GM21423 (cell line): ENCODE results near the gene ZC3H12C.
"Not testable (repeated sequence)": the region's sequence is repeated elsewhere in the genome, so short reads cannot be mapped to it uniquely, and the experiment has no call there.

Experiments
- ATAC-seq: cut with Tn5 transposase; IDR thresholded peaks from one replicate; pipeline ENCODE4 v1.9.1; 2021; ENCODE audit warnings: mild to moderate bottlenecking, moderate library complexity; ENCODE audit not compliant: unreplicated experiment

Gene ZC3H12C

DNA sequence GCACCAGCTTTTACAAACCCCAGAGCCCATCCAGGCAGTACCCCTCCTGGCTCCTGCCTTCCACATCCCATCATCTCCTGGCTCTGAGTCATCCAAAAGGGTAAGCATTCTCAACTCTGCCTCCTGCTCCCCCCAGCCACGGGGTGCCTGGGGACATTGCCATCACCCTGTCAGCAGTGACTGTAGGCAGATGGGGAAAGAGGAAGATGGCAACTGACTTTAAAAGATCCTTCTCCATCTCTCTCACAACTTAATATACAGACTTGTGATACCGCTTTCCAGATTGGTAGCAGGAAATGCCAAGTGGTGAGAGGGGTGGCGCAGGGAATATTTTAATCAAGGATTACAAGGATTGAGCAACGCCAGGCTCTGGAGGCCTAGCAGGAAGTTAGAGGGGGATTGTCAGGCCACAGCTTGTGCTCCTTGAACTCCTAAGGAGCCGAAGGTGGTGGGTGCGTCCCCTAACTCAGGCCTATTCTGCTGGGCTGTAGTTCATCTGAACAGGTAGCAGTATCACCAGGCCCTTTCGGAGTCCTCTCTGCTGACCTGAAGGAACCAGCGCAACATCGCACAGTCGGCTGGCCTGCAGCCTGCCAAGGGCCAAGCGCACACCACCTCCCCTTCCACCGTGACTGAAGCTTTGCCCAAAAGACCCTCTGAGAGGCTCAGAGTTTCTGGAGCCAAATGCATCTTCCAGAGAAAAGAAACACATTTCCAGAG is 83.3 kb downstream of the ZC3H12C start:
- no peak for ATAC-seq

DNA sequence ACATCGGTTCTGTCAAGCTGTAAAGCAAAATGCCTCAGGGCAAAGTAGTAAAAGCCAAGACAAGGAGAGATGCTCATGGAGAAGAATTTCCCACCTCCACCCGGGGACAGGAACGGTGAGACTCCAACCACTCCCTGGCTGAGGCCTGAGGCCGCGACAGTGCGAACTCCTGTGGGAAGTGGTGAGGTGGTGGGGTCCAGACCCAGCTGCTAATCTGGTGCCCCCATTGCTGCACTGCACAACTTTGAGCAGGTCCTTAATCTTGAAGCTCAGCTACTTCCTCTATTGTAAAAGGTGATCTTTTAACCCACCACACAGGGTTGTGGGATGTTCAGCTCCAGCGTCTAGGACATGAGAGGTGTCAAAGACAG is 83.9 kb downstream of the ZC3H12C start:
- no peak for ATAC-seq

DNA sequence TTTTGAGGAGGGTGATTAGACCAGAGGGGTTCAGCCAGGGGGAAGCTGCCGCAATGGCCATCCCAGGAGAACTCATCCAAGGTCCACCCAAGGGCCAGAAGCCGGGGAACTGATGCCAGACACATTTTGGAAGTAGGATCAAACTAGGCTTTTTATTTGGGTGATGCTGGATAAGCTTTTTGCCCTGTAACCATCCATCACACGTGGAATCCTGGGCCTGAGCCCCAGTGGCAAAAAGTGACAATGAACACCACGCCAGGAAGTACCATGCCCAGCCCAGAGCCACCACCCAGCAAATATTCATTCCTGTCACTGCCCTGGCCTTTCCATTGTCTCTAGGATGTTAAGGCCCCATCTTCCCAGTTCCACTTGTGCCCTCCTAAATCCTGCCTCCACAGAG is 85.9 kb downstream of the ZC3H12C start:
- ATAC-seq = no peak

DNA sequence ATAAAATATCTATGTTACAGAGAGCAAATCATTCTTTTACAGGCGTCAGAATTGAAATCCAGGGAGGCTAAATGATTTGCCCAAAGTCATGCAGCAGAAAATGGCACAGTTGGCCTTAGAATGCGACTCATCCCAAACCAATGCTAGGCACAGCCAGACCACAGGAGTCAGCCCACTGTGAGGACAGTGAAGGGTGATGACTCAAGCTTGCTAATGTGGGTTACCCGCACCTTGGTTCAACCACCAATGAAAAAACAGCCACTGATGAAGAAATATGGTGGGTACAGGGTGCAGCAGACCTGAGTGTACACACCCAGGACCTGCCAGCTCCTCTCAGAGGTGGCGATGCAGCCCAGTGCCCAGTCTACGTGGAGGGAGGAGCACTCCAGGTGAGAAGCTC is 89.7 kb downstream of the ZC3H12C start:
- ATAC-seq = no peak

DNA sequence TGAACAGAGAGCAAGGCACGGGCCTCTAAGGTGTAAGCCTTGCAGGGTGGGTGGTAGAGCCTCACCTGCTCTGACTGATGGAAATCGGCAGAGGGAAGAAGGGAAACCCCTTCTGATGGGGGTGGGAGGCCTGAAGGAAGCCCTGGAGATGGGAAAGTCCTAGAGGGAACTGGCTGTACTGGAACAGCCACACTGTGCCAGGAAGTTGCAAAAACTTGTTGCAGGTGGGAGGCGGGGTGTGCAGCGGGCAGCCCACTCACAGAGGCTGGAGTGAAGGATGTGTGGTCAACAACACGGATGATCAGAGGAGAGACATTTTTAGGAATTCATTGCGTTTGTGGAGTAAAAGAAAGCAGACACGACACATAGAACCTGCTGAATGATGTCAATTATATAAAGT is 91.3 kb downstream of the ZC3H12C start:
- ATAC-seq = no peak

DNA sequence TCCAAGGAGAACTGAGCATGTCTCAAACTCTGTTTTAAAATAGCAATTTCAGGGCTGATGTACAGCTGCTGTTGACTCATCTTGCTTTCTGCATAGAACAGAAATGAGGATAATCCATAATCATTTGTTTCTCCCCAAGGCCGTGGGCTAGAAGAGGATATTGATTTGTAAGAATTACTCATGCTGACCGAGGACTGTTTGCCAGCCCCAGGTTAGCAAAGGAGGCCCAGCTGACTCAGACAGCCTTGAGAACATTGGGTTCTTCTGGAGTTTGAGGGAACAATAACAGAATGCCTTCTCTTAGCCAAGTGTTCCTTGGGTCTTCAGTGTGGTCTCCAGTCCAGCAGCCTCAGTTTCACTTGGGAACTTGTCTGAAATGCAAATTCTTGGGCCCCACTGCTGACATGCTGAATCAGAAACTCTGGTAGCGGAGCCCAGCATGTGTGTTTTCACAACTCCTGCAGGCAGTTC is 92.0 kb downstream of the ZC3H12C start:
- no peak for ATAC-seq

DNA sequence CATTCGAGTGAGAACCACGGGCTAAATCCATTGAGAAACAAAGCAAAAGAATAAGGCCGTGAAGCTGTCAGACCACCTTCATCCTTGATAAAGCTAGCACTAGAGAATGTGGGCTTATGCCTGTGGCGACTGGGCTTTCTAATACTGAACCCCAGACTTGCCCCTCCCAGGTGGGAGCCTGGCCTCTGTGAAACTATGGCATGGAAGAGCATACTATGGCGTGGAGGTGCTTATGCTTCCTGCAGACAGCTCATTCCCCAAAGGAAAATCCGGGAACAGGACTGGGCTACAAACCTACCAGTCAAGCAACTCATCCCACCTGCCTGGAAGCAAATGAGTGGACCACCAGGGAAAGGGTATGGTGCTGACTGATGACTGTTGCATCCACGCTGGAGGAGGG is 92.4 kb downstream of the ZC3H12C start:
- ATAC-seq = no peak

DNA sequence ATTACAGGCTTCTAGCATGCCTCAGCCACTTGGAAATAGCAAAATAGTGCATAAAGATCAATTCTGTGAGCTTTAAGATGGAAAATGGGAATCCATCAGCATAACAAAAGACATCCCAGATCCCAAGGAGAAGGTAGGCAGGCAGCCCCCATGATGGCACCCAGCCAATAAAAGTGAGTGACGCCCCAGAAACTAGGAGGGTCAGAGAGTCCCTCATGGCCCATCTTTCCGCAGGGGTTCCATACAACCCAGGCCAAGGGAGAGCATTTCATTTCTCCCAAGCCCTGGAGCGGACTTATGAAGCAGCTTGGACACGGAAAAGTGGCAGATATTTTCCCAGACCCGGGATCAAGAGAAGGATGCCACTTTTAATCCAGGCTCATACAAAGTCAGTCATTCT is 93.3 kb downstream of the ZC3H12C start:
- no peak for ATAC-seq

DNA sequence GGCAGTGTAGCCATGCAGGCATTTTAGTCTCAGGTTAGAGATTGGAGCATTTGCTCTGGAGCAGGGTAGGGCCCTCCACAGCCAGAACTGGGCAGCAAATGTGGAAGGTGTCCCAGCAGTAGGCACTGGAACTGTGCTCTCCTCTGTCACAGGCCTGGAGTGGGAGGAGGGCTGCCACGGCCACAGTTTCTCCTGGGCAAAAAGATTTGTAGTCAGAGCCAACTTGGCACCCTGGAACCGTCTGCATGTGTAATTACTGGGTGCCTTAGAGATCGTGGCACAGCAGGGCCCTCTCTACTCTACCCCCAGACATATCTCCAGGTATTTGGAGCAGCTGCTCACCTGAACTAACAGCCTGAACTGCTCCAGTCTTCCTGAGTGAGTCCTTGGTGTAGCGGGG is 93.7 kb downstream of the ZC3H12C start:
- no peak for ATAC-seq

DNA sequence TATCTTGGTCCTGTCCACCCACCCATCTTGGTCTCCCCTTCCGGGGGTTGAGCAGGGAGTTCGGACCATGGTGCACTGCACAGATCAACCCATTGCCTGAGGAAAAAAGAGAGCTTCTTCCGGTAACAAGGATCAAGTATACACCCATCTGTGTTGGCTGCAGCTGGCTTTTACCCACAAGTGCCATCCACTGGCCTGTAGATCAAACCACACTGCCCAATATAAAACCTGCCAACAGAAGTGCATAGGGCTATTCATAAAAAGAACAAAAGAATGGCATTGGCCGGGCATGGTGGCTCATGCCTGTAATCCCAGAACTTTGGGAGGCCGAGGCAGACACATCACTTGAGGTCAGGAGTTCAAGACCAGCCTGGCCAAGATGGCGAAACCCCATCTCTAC is 94.5 kb downstream of the ZC3H12C start:
- ATAC-seq = no peak

DNA sequence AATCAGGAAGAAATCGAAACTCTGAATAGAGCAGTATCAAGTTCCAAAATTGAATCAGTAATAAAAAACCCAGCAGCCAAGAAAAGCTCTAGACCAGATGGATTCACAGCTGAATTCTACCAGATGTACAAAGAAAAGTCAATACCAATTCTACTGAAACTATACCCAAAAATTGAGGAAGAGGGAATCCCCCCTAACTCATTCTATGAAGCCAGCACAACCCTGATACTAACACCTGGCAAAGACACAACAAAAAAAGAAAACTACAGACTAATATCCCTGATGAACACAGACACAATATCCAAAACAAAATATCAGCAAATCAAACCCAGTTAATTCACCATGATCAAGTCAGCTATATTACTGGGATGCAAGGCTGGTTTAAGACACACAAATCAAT is 97.7 kb downstream of the ZC3H12C start:
- ATAC-seq = no peak

DNA sequence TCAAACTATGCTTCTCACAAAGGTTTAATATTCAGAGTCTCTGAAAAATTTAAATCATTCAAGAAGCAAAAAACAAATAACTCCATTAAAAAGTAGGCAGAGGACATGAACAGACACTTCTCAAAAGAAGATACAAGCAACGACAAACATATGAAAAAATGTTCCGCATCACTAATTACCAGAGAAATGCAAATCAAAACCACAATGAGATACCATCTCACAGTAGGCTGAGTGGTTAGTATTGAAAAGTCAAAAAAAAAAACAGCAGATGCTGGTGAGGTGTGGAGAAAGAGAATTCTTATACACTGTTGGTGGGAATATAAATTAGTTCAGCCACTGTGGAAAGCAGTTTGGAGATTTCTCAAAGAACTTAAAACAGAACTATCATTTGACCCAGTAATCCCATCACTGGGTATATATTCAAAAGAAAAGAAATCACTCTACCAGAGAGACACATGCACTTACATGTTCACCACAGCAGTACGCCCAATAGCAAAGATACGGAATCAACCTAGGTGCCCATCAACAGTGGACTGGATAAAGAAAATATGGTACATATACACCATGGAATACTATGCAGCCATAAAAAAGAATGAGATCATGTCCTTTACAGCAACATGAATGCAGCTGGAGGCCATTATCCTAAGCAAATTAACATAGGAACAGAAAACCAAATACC is 99.6 kb downstream of the ZC3H12C start:
- ATAC-seq = peak; percentile 78

DNA sequence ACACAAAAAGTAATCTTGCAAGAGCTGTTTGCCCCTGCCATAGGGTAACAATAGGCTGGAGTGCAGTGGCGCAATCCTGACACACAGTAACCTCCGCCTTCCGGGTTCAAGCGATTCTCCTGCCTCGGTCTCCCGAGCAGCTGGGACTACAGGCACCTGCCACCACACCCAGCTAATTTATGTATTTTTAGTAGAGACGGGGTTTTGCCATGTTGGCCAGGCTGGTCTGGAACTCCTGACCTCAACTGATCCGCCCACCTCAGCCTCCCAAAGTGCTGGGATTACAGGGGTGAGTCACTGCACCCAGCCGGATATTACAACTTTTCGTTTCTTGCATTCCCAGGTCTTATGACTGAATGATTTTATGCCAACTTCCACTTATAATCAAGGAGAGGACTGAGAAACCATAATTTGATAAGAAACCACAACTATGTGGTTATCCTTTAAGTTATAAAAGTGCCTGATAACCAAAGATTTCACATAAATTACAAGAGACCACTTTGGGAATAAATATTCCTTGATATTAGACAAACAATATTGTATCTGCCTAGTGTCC is 101.1 kb downstream of the ZC3H12C start:
- not testable (repeated sequence) for ATAC-seq

DNA sequence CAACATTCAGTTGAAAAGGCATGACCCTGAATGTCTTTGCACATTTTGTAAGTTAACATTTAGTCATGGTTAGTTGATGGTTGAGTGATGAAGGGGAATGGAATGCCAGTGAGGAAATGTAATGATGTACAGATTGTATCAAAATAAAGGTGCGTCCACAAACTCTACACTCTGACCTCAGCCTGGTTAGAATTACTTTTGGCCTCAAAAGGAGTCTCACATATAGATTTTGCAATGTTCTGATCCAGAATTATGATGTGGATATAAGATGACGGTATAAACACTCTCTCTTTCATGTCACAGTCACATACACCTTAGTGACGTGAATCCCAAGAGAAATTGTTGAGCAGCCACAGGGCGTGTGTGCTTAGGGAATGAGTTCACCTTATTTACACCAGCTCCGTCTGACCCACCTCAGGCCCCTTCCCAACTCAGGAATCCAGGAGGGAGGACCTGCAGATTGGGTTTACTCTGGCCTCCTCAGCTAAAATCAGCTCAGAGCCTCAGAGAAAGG is 103.1 kb downstream of the ZC3H12C start:
- no peak for ATAC-seq

DNA sequence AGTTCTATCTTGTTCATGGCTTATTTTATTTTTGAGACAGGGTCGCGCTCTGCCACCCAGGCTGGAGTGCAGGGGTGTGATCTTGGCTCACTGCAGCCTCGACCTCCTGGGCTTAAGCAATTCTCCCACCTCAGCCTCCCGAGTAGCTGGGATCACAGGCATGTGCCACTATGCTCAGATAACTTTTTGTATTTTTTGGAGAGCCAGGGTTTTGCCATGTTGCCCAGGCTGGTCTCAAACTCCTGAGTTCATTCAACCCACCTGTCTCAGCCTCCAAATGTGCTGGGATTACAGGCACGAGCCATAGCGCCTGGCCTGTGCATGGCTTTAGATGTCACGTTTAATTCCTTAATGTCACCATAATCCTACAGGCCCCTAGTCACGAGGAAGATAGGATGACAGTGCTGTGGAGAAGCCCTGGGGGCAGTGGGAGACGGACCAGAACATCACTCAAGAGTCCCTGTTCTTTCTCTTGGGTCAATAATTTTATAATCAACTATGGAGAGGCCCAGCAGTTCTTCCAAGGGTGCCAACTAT is 103.8 kb downstream of the ZC3H12C start:
- ATAC-seq = no peak

DNA sequence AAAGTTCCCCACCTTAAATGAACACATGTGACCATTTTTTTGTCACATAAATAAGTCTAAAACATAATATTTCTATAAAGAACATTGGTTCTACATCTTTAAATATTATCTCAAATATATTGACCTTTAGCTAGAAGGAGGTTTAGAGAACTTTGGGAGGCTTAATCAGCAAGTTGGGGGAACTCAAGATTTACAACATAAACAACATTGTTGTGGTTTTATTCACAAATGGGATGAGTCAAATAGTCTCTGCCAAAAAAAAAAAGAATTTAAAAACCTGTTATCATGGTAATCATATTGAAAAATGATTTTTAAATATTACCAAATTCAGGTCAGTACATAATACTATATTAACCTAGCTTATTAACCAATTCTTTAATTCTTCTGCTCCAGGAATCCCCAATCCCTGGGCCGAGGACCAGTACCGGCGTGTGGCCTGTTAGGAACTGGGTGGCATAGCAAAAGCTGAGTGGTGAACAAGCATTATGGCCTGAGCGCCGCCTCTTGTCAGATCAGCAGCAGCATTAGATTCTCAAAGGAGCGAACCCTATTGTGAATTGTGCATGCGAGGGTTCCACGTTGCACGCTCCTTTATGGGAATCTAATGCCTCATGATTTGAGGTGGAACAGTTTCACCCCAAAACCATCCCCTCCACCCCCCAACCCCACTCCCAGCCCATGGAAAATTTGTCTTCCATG is 105.0 kb downstream of the ZC3H12C start:
- no peak for ATAC-seq

DNA sequence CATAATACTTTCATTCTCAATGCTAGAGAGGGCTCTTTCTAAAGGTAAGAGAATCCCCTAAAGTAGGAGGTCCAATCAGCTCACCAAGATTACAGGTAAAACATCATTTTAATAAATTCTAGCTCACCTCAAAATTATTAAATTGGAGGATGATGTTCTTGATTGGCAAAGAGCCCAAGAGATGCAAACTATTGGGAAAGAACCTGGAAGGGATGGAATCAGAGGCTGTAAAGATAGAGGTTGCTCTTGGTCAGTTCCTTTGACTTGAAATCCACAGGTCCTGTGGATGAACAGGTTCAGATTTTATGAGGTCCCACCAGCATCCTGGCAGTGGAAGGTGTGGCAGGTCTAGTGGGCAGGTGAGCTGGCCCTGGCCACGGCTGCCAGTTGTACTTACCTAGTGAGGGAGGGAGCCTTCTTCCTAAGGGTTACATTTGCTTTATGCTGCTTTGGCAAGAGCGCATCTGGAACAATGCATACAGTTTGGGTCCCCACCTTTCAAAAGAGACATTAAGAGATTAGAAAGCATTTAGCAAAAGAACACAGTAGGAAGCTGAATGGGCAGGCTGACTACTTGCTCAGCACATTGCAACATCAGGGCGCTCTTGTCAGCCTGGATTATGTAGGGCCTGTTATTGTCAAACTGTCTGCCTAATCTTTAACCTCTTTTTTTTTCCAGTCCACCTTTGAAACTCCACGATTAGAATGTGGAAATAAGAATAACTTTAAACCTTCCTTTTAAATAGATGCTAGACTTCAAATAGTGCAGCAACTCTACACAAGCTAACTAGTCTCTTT is 106.2 kb downstream of the ZC3H12C start:
- ATAC-seq = no peak

DNA sequence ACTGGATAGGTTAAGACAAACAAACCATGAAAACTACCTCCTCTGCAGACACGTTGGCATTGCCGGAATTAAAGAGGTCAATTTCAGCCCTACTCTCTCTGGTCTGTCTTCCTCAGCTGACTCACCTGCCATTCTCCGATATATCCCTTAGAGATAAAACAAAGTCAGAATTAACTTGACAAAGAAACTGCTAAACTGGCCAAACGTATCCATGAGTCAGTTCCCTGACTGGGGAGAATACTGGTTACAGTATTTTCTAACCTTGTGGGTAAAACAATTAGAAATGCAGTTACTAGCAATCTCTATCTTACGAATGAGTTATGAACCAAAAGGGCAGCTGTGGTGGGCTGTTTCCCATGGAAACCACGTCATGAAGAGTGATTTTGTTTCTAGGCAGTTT is 107.0 kb downstream of the ZC3H12C start:
- ATAC-seq = no peak

DNA sequence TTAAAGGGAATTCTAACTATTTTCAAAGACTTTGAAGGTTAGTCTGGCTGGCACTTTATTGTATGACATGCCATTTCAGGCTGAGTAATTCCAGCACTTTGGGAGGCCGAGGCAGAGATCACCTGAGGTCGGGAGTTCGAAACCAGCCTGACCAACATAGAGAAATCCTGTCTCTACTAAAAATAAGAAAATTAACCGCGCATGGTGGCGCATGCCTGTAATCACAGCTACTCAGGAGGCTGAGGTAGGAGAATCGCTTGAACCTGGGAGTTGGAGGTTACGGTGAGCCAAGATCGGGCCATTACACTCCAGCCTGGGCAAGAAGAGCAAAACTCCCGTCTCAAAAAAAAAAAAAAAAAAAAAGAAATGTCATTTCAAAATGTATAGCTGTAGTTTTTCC is 107.6 kb downstream of the ZC3H12C start:
- no peak for ATAC-seq

DNA sequence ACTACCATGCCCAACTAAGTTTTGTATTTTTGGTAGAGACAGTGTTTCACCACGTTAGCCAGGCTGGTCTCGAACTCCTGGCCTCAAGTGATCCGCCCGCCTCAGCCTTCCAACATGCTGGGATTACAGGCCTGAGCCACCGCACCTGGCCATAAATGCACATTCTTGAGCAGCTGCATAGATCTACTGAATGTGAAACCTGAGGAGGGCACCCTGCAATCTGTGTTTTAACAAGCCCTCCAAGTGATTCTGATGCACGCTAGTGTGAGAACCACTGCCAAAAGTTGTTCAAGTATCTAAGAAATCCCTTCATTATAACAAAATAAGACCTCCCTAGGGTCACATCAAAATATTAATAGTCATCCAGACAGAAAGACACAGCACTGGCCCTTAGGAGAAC is 113.9 kb downstream of the ZC3H12C start:
- no peak for ATAC-seq
